ENCODE measurements around the gene AMACR. TPM values are rescaled to one million over a fixed set of nuclear protein-coding genes. Genes with fewer than 3 reads are reported as not detected.

AMACR gene
- polyA plus RNA-seq, 1 donor from 2014 or later, result 28.5 TPM

GRCh38 chr5:34030048-34030447, 22.2 kb upstream of the AMACR start:
- H3K4me2 ChIP-seq (ENCODE audit: low read length), result no peak overlapping the region
- H3K9me2 ChIP-seq (ENCODE audit: insufficient read depth, low read length), result no peaks in the 10 kb centered on the region

GRCh38 chr5:34028349-34028748, 20.5 kb upstream of the AMACR start:
- Histone ChIP-seq H3K27me3 (ENCODE audit: insufficient read depth, low read depth, low read length) (no peaks in the 10 kb centered on the region), H4K20me1 (ENCODE audit: insufficient read depth) (no peaks in the 10 kb centered on the region), H3K4me2 (ENCODE audit: low read length) (no peak overlapping the region), H2AFZ (ENCODE audit: low read depth, low read length) (no peak overlapping the region), H3K36me3 (ENCODE audit: insufficient read depth, low read length) (peaks cover 5% of the 10 kb centered on the region), H3K9me2 (ENCODE audit: insufficient read depth, low read length) (no peaks in the 10 kb centered on the region), H3K79me2 (replicated peaks; ENCODE audit: insufficient read depth, low read length) (no peaks in the 10 kb centered on the region), H3K9me3 (ENCODE audit: low read length) (no peaks in the 10 kb centered on the region), H3F3A (ENCODE audit: insufficient read depth, low read length, poor library complexity, severe bottlenecking) (no peaks in the 10 kb centered on the region), H3K4me3 (ENCODE audit: low read length) (no peak overlapping the region), H3K27ac (ENCODE audit: low read length) (no peak overlapping the region), H3K9ac (ENCODE audit: low read length) (no peak overlapping the region)
- TF ChIP-seq RAD21 (conservative IDR thresholded peaks at IDR 0.05) (no peak), SMC3 (conservative IDR thresholded peaks at IDR 0.05; ENCODE audit: poor library complexity) (no peak), POLR2AphosphoS5 (IDR thresholded peaks at IDR 0.05) (no peak), REST (IDR thresholded peaks at IDR 0.05; ENCODE audit: borderline replicate concordance) (no peak), TAF1 (IDR thresholded peaks at IDR 0.05; ENCODE audit: low read depth) (no peak), MXI1 (conservative IDR thresholded peaks at IDR 0.05; ENCODE audit: poor library complexity, severe bottlenecking) (no peak), EP300 (conservative IDR thresholded peaks at IDR 0.05; ENCODE audit: poor library complexity, severe bottlenecking) (no peak), CTCF (IDR thresholded peaks at IDR 0.05; ENCODE audit: poor library complexity, severe bottlenecking) (no peak), EZH2 (IDR thresholded peaks at IDR 0.05; ENCODE audit: borderline replicate concordance, insufficient read depth, low read length, poor library complexity, severe bottlenecking) (no peak)

More at GRCh38 chr5:34030048-34030447, 22.2 kb upstream of the AMACR start:
- H3K27ac ChIP-seq (ENCODE audit: low read length), result no peak overlapping the region
- no peak overlapping the region for H3K9ac ChIP-seq (ENCODE audit: low read length)
- H3F3A ChIP-seq (ENCODE audit: insufficient read depth, low read length, poor library complexity, severe bottlenecking), result no peaks in the 10 kb centered on the region
- no peak overlapping the region for H3K4me3 ChIP-seq (ENCODE audit: low read length)
- no peaks in the 10 kb centered on the region for H3K9me3 ChIP-seq (ENCODE audit: low read length)
- H3K36me3 ChIP-seq (ENCODE audit: insufficient read depth, low read length), result peaks cover 8% of the 10 kb centered on the region
- no peak for TF ChIP-seq MXI1 (conservative IDR thresholded peaks at IDR 0.05; ENCODE audit: poor library complexity, severe bottlenecking)
- no peaks in the 10 kb centered on the region for H4K20me1 ChIP-seq (ENCODE audit: insufficient read depth)
- no peaks in the 10 kb centered on the region for H3K27me3 ChIP-seq (ENCODE audit: insufficient read depth, low read depth, low read length)
- no peak overlapping the region for H2AFZ ChIP-seq (ENCODE audit: low read depth, low read length)
- no peaks in the 10 kb centered on the region for H3K79me2 ChIP-seq (replicated peaks; ENCODE audit: insufficient read depth, low read length)
